Stimulated activated naive CD8-positive, alpha-beta T cell treated with anti-CD3 and anti-CD28 coated beads, Interleukin-15, Interleukin-2, amounts not matched to agents 100 ng/mL and 50 ng/mL, for 24 hours (primary cell): Measurements from ENCODE around the gene RNPS1.
"Not testable (repeated sequence)": the region's sequence is repeated elsewhere in the genome, so short reads cannot be mapped to it uniquely, and the experiment has no call there.

Source experiments
- H3K27ac Mint-ChIP-seq: one replicate; pipeline ENCODE4 v1.8.0; 2021; ENCODE audit warnings: mild to moderate bottlenecking, mixed read lengths
- H3K27me3 Mint-ChIP-seq: one replicate; pipeline ENCODE4 v1.8.0; 2021; ENCODE audit warnings: mixed read lengths
- H3K36me3 Mint-ChIP-seq: one replicate; pipeline ENCODE4 v1.8.0; 2021; ENCODE audit warnings: low read depth, mixed read lengths
- H3K4me1 Mint-ChIP-seq: one replicate; pipeline ENCODE4 v1.8.0; 2021; ENCODE audit warnings: low read depth, mixed read lengths
- H3K4me3 Mint-ChIP-seq: one replicate; pipeline ENCODE4 v1.8.0; 2021; ENCODE audit warnings: mild to moderate bottlenecking, mixed read lengths
- H3K9me3 Mint-ChIP-seq: one replicate; pipeline ENCODE4 v1.8.0; 2021; ENCODE audit warnings: mixed read lengths

Gene RNPS1

GRCh38 chr16:2253293-2253692, 14.6 kb downstream of the RNPS1 start:
- H3K9me3 Mint-ChIP-seq = no peaks in the 10 kb centered on the region
- peaks cover 48% of the 10 kb centered on the region for H3K36me3 Mint-ChIP-seq
- peaks cover 26% of the 10 kb centered on the region for H3K4me1 Mint-ChIP-seq
- no peak overlapping the region for H3K4me3 Mint-ChIP-seq
- no peak overlapping the region for H3K27ac Mint-ChIP-seq
- no peaks in the 10 kb centered on the region for H3K27me3 Mint-ChIP-seq

- H3K4me1 Mint-ChIP-seq = peaks cover 26% of the 10 kb centered on the region
- H3K36me3 Mint-ChIP-seq = peaks cover 43% of the 10 kb centered on the region
- H3K27ac Mint-ChIP-seq = no peak overlapping the region
- H3K9me3 Mint-ChIP-seq = no peaks in the 10 kb centered on the region
- H3K4me3 Mint-ChIP-seq = no peak overlapping the region
- no peaks in the 10 kb centered on the region for H3K27me3 Mint-ChIP-seq
Observed at GRCh38 chr16:2252806-2253148, 15.1 kb downstream of the RNPS1 start.

- Mint-ChIP-seq H3K27me3 (no peaks in the 10 kb centered on the region), H3K4me3 (peak within 1 kb of the TSS; percentile 89), H3K27ac (peak within 1 kb of the TSS; percentile 84), H3K9me3 (no peaks in the 10 kb centered on the region), H3K4me1 (peaks cover 26% of the 10 kb centered on the region), H3K36me3 (peaks cover 33% of the 10 kb centered on the region)
Observed at GRCh38 chr16:2251296-2252111, 16.4 kb downstream of the RNPS1 start, which contains the start of gene ECI1. Gene ECI1, minus strand, starts transcription at chr16:2251587. Its CDS starts 21 bp downstream, at chr16:2251566.

GRCh38 chr16:2250652-2251295, 17.2 kb downstream of the RNPS1 start:
- peak overlapping the region; percentile 84 for H3K27ac Mint-ChIP-seq
- H3K4me1 Mint-ChIP-seq = peaks cover 26% of the 10 kb centered on the region
- no peaks in the 10 kb centered on the region for H3K9me3 Mint-ChIP-seq
- no peaks in the 10 kb centered on the region for H3K27me3 Mint-ChIP-seq
- H3K4me3 Mint-ChIP-seq = peak overlapping the region; percentile 89
- peaks cover 29% of the 10 kb centered on the region for H3K36me3 Mint-ChIP-seq

GRCh38 chr16:2246301-2246885, 21.5 kb downstream of the RNPS1 start:
- Mint-ChIP-seq H3K27me3 (no peaks in the 10 kb centered on the region), H3K27ac (no peak overlapping the region), H3K4me1 (peaks cover 10% of the 10 kb centered on the region), H3K4me3 (no peak overlapping the region), H3K9me3 (no peaks in the 10 kb centered on the region), H3K36me3 (peaks cover 24% of the 10 kb centered on the region)

- H3K36me3 Mint-ChIP-seq = peaks cover 24% of the 10 kb centered on the region
- H3K4me3 Mint-ChIP-seq = no peak overlapping the region
- H3K4me1 Mint-ChIP-seq = peaks cover 3% of the 10 kb centered on the region
- H3K27ac Mint-ChIP-seq = no peak overlapping the region
- H3K27me3 Mint-ChIP-seq = no peaks in the 10 kb centered on the region
- H3K9me3 Mint-ChIP-seq = no peaks in the 10 kb centered on the region
Observed at GRCh38 chr16:2244926-2245795, 22.8 kb downstream of the RNPS1 start.

GRCh38 chr16:2244301-2244700, 23.6 kb downstream of the RNPS1 start:
- Mint-ChIP-seq H3K27me3 (no peaks in the 10 kb centered on the region), H3K27ac (no peak overlapping the region), H3K9me3 (no peaks in the 10 kb centered on the region), H3K4me1 (no peaks in the 10 kb centered on the region), H3K36me3 (peaks cover 24% of the 10 kb centered on the region), H3K4me3 (no peak overlapping the region)

GRCh38 chr16:2243781-2244180, 24.1 kb downstream of the RNPS1 start:
- no peak overlapping the region for H3K4me3 Mint-ChIP-seq
- no peaks in the 10 kb centered on the region for H3K27me3 Mint-ChIP-seq
- H3K9me3 Mint-ChIP-seq = no peaks in the 10 kb centered on the region
- H3K27ac Mint-ChIP-seq = no peak overlapping the region
- no peaks in the 10 kb centered on the region for H3K4me1 Mint-ChIP-seq
- peaks cover 24% of the 10 kb centered on the region for H3K36me3 Mint-ChIP-seq

- Mint-ChIP-seq H3K9me3 (no peaks in the 10 kb centered on the region), H3K27ac (no peak overlapping the region), H3K36me3 (peaks cover 24% of the 10 kb centered on the region), H3K4me3 (no peak overlapping the region), H3K27me3 (no peaks in the 10 kb centered on the region), H3K4me1 (no peaks in the 10 kb centered on the region)
Observed at GRCh38 chr16:2243031-2243528, 24.8 kb downstream of the RNPS1 start.

GRCh38 chr16:2242598-2242997, 25.3 kb downstream of the RNPS1 start:
- H3K27ac Mint-ChIP-seq = no peak overlapping the region
- no peaks in the 10 kb centered on the region for H3K9me3 Mint-ChIP-seq
- peaks cover 22% of the 10 kb centered on the region for H3K36me3 Mint-ChIP-seq
- no peaks in the 10 kb centered on the region for H3K27me3 Mint-ChIP-seq
- H3K4me1 Mint-ChIP-seq = no peaks in the 10 kb centered on the region
- no peak overlapping the region for H3K4me3 Mint-ChIP-seq

- H3K4me3 Mint-ChIP-seq, H3K9me3 Mint-ChIP-seq, H3K4me1 Mint-ChIP-seq, H3K27ac Mint-ChIP-seq, H3K27me3 Mint-ChIP-seq: not testable (repeated sequence)
- H3K36me3 Mint-ChIP-seq = peaks cover 15% of the 10 kb centered on the region
Observed at GRCh38 chr16:2240331-2240730, 27.6 kb downstream of the RNPS1 start.

GRCh38 chr16:2238838-2239675, 28.9 kb downstream of the RNPS1 start:
- Mint-ChIP-seq H3K27ac (no peak overlapping the region), H3K4me1 (no peaks in the 10 kb centered on the region), H3K27me3 (peaks cover 2% of the 10 kb centered on the region), H3K36me3 (peaks cover 16% of the 10 kb centered on the region), H3K9me3 (no peaks in the 10 kb centered on the region), H3K4me3 (no peak overlapping the region)

- peaks cover 13% of the 10 kb centered on the region for H3K36me3 Mint-ChIP-seq
- peaks cover 2% of the 10 kb centered on the region for H3K27me3 Mint-ChIP-seq
- H3K4me1 Mint-ChIP-seq = no peaks in the 10 kb centered on the region
- H3K4me3 Mint-ChIP-seq = no peak overlapping the region
- H3K27ac Mint-ChIP-seq = no peak overlapping the region
- H3K9me3 Mint-ChIP-seq = no peaks in the 10 kb centered on the region
Observed at GRCh38 chr16:2238150-2238837, 29.6 kb downstream of the RNPS1 start.
